ENCODE data around the gene C1orf198. TPM values are rescaled to one million over a fixed set of nuclear protein-coding genes. Genes with fewer than 3 reads are reported as not detected.

C1orf198 gene
- total RNA-seq, 1 donor from 2014 or later, result 3.9 TPM

DNA sequence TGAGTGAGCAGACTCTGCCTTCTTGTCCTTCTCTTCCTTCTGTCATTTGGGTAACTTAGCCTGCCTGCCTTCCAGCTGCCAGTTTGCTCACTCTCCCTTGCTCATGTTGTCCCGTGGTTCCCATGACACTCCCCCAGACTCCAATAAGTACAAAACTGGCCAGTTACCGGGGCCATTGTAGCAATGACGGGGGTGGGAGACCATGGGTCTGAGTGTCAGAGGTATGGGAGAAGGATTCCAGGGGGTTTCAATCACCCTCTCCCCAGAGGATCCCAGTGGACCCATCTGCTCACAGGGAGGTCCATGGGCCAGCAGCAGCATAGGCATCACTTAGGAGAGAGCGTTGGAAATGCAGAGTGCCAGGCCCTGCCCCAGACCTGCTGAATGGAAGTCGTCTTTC is 69.8 kb downstream of the C1orf198 start:
- intact Hi-C loops (cut with micrococcal nuclease), result loop anchor here (1.0 to 2.0 kb wide), 2 partner anchors 180 to 413 kb away; partner anchors contain the start of genes ARV1 and TTC13
- peaks cover 21% of the 10 kb centered on the region for H3K27me3 Mint-ChIP-seq
- no peaks in the 10 kb centered on the region for H3K4me1 Mint-ChIP-seq
- H3K9me3 Mint-ChIP-seq, result no peaks in the 10 kb centered on the region
- DNase-seq (no peak), ATAC-seq (ENCODE audit: low read depth) (no peak)
- CTCF ChIA-PET, result no interaction called here
- POLR2A ChIA-PET, result no interaction called here
- H3K4me3 Mint-ChIP-seq, result no peak overlapping the region
- TF ChIP-seq CTCF (IDR thresholded peaks at IDR 0.05), result no peak
- no peaks in the 10 kb centered on the region for H3K36me3 Mint-ChIP-seq (ENCODE audit: low read depth)
- no peak overlapping the region for H3K27ac Mint-ChIP-seq

- CTCF ChIA-PET, result no interaction called here
- ATAC-seq (ENCODE audit: low read depth) (no peak), DNase-seq (no peak)
- no peak for TF ChIP-seq CTCF (IDR thresholded peaks at IDR 0.05)
- H3K4me1 Mint-ChIP-seq, result no peaks in the 10 kb centered on the region
- H3K36me3 Mint-ChIP-seq (ENCODE audit: low read depth), result no peaks in the 10 kb centered on the region
- H3K27me3 Mint-ChIP-seq, result peaks cover 21% of the 10 kb centered on the region
- intact Hi-C loops (cut with micrococcal nuclease), result loop anchor here (1.0 to 2.0 kb wide), 2 partner anchors 181 to 413 kb away; partner anchors contain the start of genes ARV1 and TTC13
- H3K4me3 Mint-ChIP-seq, result no peak overlapping the region
- no peak overlapping the region for H3K27ac Mint-ChIP-seq
- POLR2A ChIA-PET, result no interaction called here
- no peaks in the 10 kb centered on the region for H3K9me3 Mint-ChIP-seq
These were observed 70.4 kb downstream of the C1orf198 start for GRCh38 chr1:230797942-230798365.

- Mint-ChIP-seq H3K4me1 (no peaks in the 10 kb centered on the region), H3K4me3 (no peak overlapping the region), H3K27ac (no peak overlapping the region), H3K27me3 (peaks cover 21% of the 10 kb centered on the region), H3K9me3 (no peaks in the 10 kb centered on the region), H3K36me3 (ENCODE audit: low read depth) (no peaks in the 10 kb centered on the region)
- DNase-seq (no peak), ATAC-seq (ENCODE audit: low read depth) (no peak)
- intact Hi-C loops (cut with micrococcal nuclease), result no loop called here
- ChIA-PET POLR2A (no interaction called here), CTCF (no interaction called here)
- no peak for TF ChIP-seq CTCF (IDR thresholded peaks at IDR 0.05)
These were observed 70.9 kb downstream of the C1orf198 start for GRCh38 chr1:230797376-230797920.

DNA sequence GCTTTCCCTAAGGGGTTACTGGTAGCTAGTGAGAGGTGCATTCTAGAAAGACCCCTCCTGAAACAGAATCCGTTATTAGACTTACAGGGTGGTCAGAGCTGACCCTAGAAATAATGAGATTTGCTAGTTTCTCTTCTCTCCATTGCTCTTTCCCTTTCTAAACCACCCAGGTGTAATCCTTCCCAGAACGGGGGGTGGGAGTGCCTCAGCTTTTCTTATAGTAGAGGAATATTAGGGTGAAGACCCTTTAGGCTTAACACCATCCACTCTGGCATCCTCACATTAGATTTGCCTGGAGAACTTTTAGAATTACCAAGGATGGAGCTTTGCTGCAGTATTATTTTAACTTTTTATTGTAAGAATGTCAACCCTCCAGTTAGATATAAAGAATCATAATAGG is 71.7 kb downstream of the C1orf198 start:
- ChIA-PET POLR2A (no interaction called here), CTCF (no interaction called here)
- DNase-seq (no peak), ATAC-seq (ENCODE audit: low read depth) (no peak)
- Mint-ChIP-seq H3K9me3 (no peaks in the 10 kb centered on the region), H3K27ac (no peak overlapping the region), H3K27me3 (peaks cover 20% of the 10 kb centered on the region), H3K4me1 (no peaks in the 10 kb centered on the region), H3K36me3 (ENCODE audit: low read depth) (no peaks in the 10 kb centered on the region), H3K4me3 (no peak overlapping the region)
- TF ChIP-seq CTCF (IDR thresholded peaks at IDR 0.05), result no peak
- intact Hi-C loops (cut with micrococcal nuclease), result no loop called here

DNA sequence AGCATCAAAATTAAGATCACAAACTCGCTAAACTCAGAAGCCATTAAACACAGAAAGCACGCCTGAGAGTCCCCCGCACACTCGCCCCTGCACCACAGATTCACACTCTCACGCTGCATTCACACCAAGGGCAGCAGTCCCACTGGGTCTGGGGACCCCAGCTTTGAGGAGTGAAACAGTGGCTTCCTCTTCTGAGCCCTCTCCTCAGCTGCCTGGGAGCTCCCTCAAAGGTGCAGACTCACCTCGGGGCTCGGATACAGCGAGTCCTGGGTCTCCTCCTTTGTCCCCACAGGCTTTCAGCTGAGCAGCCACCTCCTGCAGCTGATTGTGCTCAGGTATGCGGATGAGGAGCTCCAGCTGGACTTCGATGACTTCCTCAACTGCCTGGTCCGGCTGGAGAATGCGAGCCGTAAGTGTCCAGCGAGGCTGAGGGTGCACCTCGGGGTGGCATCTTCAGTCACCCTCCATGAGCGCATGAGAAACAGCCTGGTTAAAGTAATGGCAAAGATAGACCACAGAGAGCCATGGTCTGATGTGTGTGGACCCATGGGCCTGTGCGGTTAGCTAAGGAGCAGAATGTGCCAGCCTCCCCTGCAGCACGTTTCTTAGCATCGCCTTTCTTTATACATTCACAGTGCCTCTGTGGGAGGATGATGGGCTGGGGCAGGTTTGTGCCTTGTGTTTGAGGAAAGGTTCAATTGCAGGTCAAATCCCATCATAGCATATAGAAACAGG is 73.3 kb downstream of the C1orf198 start:
- Mint-ChIP-seq H3K27me3 (peaks cover 10% of the 10 kb centered on the region), H3K4me3 (no peak overlapping the region), H3K27ac (no peak overlapping the region), H3K9me3 (no peaks in the 10 kb centered on the region), H3K4me1 (no peaks in the 10 kb centered on the region), H3K36me3 (ENCODE audit: low read depth) (no peaks in the 10 kb centered on the region)
- no peak for ATAC-seq (ENCODE audit: low read depth)
- POLR2A ChIA-PET, result no interaction called here
- intact Hi-C loops (cut with micrococcal nuclease), result no loop called here
- TF ChIP-seq CTCF (IDR thresholded peaks at IDR 0.05), result no peak
- CTCF ChIA-PET, result no interaction called here
- DNase-seq, result no peak
